C4-2B (cell line): Measurements from ENCODE around the gene RRP12.

Experiments used
- ZFX ChIP-seq: fragments of 450-650 bp; IDR thresholded peaks from 2 replicates; pipeline ENCODE4 v1.6.1; 2017
- TF ChIP-seq, protein P1 (sequence below): fragments of 450-650 bp; conservative IDR thresholded peaks from 2 replicates; pipeline ENCODE4 v1.5.1; 2017; ENCODE audit warnings: mild to moderate bottlenecking

DNA sequence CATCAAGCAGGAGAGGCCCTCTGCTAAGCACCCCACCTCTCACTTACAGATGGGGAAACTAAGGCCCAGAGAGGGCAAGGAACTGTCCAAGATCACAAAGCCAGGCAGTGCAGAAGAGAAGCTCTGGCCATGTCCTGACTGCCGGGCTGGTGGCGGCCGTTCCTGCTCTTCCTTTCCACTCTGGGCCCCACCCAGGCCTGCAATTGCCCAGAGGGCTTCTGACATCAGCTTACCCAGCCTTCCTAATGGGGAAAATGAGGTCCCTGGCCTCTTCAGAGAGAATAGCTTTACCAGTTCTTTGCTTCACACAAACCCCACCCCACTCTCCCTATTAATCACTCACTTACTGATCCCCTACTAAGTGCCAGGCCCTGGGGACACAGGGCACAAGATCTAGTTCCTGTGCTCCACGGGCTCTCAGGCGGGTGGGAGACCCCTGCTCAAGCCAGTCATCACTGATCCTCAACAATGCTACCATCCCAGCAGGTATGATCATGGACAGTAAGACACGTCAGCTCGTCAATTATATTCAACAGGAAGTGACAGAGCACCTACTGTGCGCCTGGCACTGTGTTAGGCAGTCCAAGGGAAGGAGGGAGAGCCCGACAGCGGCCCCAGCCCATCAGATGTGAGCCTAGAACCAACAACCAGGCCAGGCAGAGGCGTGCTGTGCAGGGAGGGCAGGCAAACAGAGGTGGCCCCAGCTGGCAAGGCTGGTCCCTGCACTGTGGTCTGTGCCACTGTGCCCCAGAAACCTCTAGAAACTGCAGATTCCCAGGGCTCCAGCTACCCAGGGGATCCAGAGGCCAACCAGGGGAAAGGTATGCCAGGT, 40.2 kb downstream of the RRP12 start:
- TF ChIP-seq, protein P1, sequence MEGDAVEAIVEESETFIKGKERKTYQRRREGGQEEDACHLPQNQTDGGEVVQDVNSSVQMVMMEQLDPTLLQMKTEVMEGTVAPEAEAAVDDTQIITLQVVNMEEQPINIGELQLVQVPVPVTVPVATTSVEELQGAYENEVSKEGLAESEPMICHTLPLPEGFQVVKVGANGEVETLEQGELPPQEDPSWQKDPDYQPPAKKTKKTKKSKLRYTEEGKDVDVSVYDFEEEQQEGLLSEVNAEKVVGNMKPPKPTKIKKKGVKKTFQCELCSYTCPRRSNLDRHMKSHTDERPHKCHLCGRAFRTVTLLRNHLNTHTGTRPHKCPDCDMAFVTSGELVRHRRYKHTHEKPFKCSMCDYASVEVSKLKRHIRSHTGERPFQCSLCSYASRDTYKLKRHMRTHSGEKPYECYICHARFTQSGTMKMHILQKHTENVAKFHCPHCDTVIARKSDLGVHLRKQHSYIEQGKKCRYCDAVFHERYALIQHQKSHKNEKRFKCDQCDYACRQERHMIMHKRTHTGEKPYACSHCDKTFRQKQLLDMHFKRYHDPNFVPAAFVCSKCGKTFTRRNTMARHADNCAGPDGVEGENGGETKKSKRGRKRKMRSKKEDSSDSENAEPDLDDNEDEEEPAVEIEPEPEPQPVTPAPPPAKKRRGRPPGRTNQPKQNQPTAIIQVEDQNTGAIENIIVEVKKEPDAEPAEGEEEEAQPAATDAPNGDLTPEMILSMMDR, result no peak
- no peak for TF ChIP-seq ZFX
